Immature natural killer cell (primary cell): ENCODE data around the gene KITLG. TPM values are rescaled to one million over a fixed set of nuclear protein-coding genes. Genes with fewer than 3 reads are reported as not detected.
"Not testable (repeated sequence)": the region's sequence is repeated elsewhere in the genome, so short reads cannot be mapped to it uniquely, and the experiment has no call there.

ENCODE experiments used
- DNase-seq, 3 donors: peaks; one replicate each; pipeline ENCODE4 v3.0.0; 2022; ENCODE audit warnings: mixed read lengths in 1 of 3
- H3K27ac Mint-ChIP-seq, 6 donors: one replicate each; pipeline ENCODE4 v1.8.0; 2020; ENCODE audit warnings: mixed read lengths in 6 of 6, mild to moderate bottlenecking in 5 of 6, inconsistent platforms in 4 of 6, moderate library complexity in 3 of 6
- H3K27me3 Mint-ChIP-seq, 3 donors: one replicate each; pipeline ENCODE4 v1.8.0; 2020 to 2021; ENCODE audit warnings: low read depth in 3 of 3, mild to moderate bottlenecking in 3 of 3, mixed read lengths in 3 of 3, moderate library complexity in 3 of 3, inconsistent platforms in 1 of 3
- H3K36me3 Mint-ChIP-seq, 3 donors: one replicate each; pipeline ENCODE4 v1.8.0; 2020; ENCODE audit warnings: mixed read lengths in 3 of 3, inconsistent platforms in 2 of 3, mild to moderate bottlenecking in 2 of 3
- H3K4me1 Mint-ChIP-seq, 2 donors: one replicate each; pipeline ENCODE4 v1.8.0; 2020; ENCODE audit warnings: inconsistent platforms in 2 of 2, mild to moderate bottlenecking in 2 of 2, mixed read lengths in 2 of 2, moderate library complexity in 1 of 2
- H3K4me3 Mint-ChIP-seq, 5 donors: one replicate each; pipeline ENCODE4 v1.8.0; 2020; ENCODE audit warnings: mild to moderate bottlenecking in 5 of 5, mixed read lengths in 5 of 5, inconsistent platforms in 3 of 5, moderate library complexity in 3 of 5
- H3K9me3 Mint-ChIP-seq, 6 donors: one replicate each; pipeline ENCODE4 v1.8.0; 2020; ENCODE audit warnings: mild to moderate bottlenecking in 6 of 6, mixed read lengths in 6 of 6, inconsistent platforms in 4 of 6, moderate library complexity in 3 of 6
- polyA plus RNA-seq, 3 donors: library from polyadenylated mRNA; unstranded; fragments of 300-500 nt; fragmentation: Illumina TruSeq; gene quantifications; one replicate each; pipeline ENCODE4 v1.2.3, GENCODE V29; 2021

The KITLG gene
- polyA plus RNA-seq, 3 donors from 2014 or later: not detected

DNA sequence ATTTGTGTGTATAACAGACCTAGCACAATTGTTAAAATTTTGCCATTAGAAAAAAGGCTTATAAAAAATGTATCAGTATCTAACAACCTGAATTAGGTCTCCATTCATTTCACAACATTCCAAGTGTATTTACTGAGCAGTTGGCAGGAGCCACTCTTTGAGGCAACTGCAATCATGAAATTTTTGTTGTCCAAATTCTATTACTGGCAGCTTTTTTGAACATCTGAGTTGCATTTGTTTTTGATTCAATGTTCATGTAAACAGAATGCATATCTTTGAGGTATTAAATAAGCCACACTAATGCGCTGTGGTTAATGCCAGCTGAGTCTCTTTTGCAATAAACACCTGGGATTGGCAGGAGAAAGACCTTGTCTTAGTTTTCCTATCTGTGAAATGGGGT lies 8.7 kb downstream of the KITLG start:
- no peaks in the 10 kb centered on the region for H3K9me3 Mint-ChIP-seq
- H3K27ac Mint-ChIP-seq: no peak overlapping the region
- H3K4me1 Mint-ChIP-seq: no peaks in the 10 kb centered on the region
- H3K36me3 Mint-ChIP-seq: no peaks in the 10 kb centered on the region
- no peak for DNase-seq
- no peak overlapping the region for H3K4me3 Mint-ChIP-seq
- H3K27me3 Mint-ChIP-seq: no peaks in the 10 kb centered on the region

DNA sequence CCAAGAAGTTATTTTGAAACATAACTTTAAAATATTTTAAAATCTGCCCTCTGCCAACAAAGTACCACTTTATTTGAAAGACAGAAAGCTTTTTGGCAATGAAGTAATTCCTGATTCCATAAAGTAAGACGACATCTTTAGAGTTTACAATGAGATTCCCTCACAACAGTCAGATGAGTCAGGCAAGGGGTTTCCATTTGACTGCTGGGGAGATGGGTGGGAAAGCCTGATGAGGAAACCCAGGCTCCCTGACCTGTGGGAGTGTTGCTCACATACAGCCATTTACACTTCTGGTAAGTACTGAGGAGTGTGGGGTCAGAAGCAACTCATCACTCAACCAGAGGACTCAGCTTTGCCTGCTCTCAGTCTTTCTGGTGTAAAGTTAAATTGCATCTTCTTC lies 10.2 kb downstream of the KITLG start:
- H3K36me3 Mint-ChIP-seq: no peaks in the 10 kb centered on the region
- no peak overlapping the region for H3K4me3 Mint-ChIP-seq
- no peak for DNase-seq
- H3K27ac Mint-ChIP-seq: no peak overlapping the region
- no peaks in the 10 kb centered on the region for H3K27me3 Mint-ChIP-seq
- H3K4me1 Mint-ChIP-seq: no peaks in the 10 kb centered on the region
- H3K9me3 Mint-ChIP-seq: peaks cover 0 to 3% (median 0%) of the 10 kb centered on the region in 6 donors

- no peaks in the 10 kb centered on the region for H3K27me3 Mint-ChIP-seq
- no peak for DNase-seq
- H3K4me1 Mint-ChIP-seq: no peaks in the 10 kb centered on the region
- no peaks in the 10 kb centered on the region for H3K36me3 Mint-ChIP-seq
- H3K27ac Mint-ChIP-seq: no peak overlapping the region
- no peak overlapping the region for H3K4me3 Mint-ChIP-seq
- peaks cover 0 to 5% (median 0%) of the 10 kb centered on the region in 6 donors for H3K9me3 Mint-ChIP-seq
Measured at GRCh38 chr12:88566430-88566829, 13.8 kb downstream of the KITLG start.

- DNase-seq: no peak
- H3K4me3 Mint-ChIP-seq: no peak overlapping the region
- H3K4me1 Mint-ChIP-seq: no peaks in the 10 kb centered on the region
- peaks cover 0 to 6% (median 0%) of the 10 kb centered on the region in 6 donors for H3K9me3 Mint-ChIP-seq
- no peaks in the 10 kb centered on the region for H3K27me3 Mint-ChIP-seq
- H3K36me3 Mint-ChIP-seq: no peaks in the 10 kb centered on the region
- no peak overlapping the region for H3K27ac Mint-ChIP-seq
Measured at GRCh38 chr12:88562846-88563582, 17.3 kb downstream of the KITLG start.

GRCh38 chr12:88562151-88562550 lies 18.1 kb downstream of the KITLG start:
- no peak overlapping the region for H3K4me3 Mint-ChIP-seq
- no peaks in the 10 kb centered on the region for H3K4me1 Mint-ChIP-seq
- DNase-seq: no peak
- no peaks in the 10 kb centered on the region for H3K36me3 Mint-ChIP-seq
- H3K9me3 Mint-ChIP-seq: peaks cover 0 to 6% (median 0%) of the 10 kb centered on the region in 6 donors
- H3K27me3 Mint-ChIP-seq: no peaks in the 10 kb centered on the region
- no peak overlapping the region for H3K27ac Mint-ChIP-seq

GRCh38 chr12:88559772-88560171 lies 20.5 kb downstream of the KITLG start:
- H3K27ac Mint-ChIP-seq: no peak overlapping the region
- peaks cover 0 to 6% (median 0%) of the 10 kb centered on the region in 6 donors for H3K9me3 Mint-ChIP-seq
- H3K27me3 Mint-ChIP-seq: no peaks in the 10 kb centered on the region
- no peaks in the 10 kb centered on the region for H3K4me1 Mint-ChIP-seq
- H3K36me3 Mint-ChIP-seq: no peaks in the 10 kb centered on the region
- no peak for DNase-seq
- no peak overlapping the region for H3K4me3 Mint-ChIP-seq

DNA sequence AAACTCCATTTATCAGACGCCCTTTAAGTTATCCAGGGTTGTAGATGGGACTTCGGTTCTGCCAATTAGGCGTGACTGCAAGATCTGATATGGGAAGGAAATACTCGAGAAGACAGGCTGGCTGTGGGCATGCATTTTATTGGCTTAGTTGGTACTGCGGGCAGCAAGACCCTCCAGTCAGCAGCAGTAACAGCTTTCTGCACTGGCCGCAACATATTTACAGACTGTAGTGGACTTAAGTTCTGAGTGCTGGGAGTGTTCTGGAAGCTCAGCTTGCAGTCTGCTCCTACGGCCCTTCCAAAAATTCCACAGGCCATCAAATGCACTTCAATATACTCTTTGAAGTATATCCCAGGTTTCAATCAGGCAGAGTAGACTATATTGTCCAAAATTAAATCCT lies 21.1 kb downstream of the KITLG start:
- H3K27me3 Mint-ChIP-seq: no peaks in the 10 kb centered on the region

DNA sequence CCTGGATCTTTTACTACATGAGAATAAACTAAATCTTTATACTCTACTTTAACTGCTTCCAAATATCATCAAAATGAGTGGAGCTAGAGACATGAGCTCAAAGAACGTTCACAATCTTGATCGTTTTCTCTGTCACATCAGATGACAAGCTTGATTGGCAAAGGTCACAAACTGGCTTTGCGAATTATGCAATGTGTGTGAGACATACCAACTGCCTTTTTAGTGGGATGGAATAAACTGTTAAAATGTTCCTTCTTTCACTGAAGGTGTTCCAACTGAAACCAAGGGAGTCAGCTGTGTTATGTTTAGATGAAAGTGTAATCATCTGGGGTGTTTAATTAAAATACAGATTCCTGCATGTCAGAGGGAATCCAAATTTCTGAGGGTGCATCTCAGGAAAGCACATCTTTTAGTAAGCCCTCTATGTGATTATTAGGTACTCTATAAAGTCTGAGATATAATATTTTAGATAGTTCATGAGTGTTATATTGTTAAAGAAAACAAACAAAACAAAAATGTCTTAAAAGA lies 21.9 kb downstream of the KITLG start:
- no peak for DNase-seq
- Mint-ChIP-seq H3K4me3 (no peak overlapping the region), H3K9me3 (peaks cover 0 to 7% (median 0%) of the 10 kb centered on the region in 6 donors), H3K27me3 (no peaks in the 10 kb centered on the region), H3K36me3 (no peaks in the 10 kb centered on the region), H3K4me1 (no peaks in the 10 kb centered on the region), H3K27ac (no peak overlapping the region)

More for the DNA sequence above, 21.1 kb downstream of the KITLG start:
- Mint-ChIP-seq H3K9me3 (peaks cover 0 to 6% (median 0%) of the 10 kb centered on the region in 6 donors), H3K27ac (no peak overlapping the region), H3K4me3 (no peak overlapping the region), H3K4me1 (no peaks in the 10 kb centered on the region), H3K36me3 (no peaks in the 10 kb centered on the region)
- no peak for DNase-seq

DNA sequence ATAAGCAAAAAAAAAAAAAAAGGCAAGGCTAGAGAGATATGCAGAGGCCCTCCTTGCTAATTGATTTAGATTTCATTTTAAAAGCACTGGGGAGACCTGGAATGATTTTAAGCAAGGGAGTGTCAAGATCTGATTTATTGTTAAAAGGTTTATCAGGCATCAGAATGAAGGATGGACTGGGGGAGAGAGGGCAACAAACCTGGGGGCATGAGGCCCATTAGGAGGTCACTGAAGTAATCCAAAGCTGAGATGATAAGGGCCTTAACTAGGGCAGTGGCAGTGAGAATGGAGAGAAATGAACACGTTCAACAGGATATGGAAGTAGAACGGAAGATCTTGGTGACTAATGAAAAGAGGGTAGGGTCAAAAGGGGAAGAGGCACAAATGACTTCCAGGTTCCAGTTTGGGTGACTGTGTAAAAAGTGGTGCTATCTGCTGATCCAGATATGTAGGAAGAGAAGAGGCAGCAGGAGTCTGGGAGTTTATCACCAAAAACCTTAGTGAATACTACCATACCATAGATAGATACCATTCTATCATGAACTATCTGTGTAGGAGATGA lies 24.0 kb downstream of the KITLG start:
- H3K9me3 Mint-ChIP-seq: peaks cover 0 to 6% (median 0%) of the 10 kb centered on the region in 6 donors
- no peaks in the 10 kb centered on the region for H3K36me3 Mint-ChIP-seq
- no peak for DNase-seq
- H3K4me3 Mint-ChIP-seq: no peak overlapping the region
- no peak overlapping the region for H3K27ac Mint-ChIP-seq
- H3K4me1 Mint-ChIP-seq: no peaks in the 10 kb centered on the region
- H3K27me3 Mint-ChIP-seq: no peaks in the 10 kb centered on the region

- Mint-ChIP-seq H3K27ac (no peak overlapping the region), H3K36me3 (no peaks in the 10 kb centered on the region), H3K4me3 (no peak overlapping the region), H3K9me3 (peaks cover 0 to 7% (median 2%) of the 10 kb centered on the region in 6 donors), H3K27me3 (no peaks in the 10 kb centered on the region), H3K4me1 (no peaks in the 10 kb centered on the region)
- no peak for DNase-seq
Measured at GRCh38 chr12:88553941-88554658, 26.2 kb downstream of the KITLG start.

- Mint-ChIP-seq H3K4me3 (no peak overlapping the region), H3K4me1 (no peaks in the 10 kb centered on the region), H3K27me3 (no peaks in the 10 kb centered on the region), H3K9me3 (peaks cover 0 to 7% (median 2%) of the 10 kb centered on the region in 6 donors), H3K36me3 (no peaks in the 10 kb centered on the region), H3K27ac (no peak overlapping the region)
- DNase-seq: no peak
Measured at GRCh38 chr12:88552610-88553079, 27.6 kb downstream of the KITLG start.

- H3K4me3 Mint-ChIP-seq: no peak overlapping the region
- no peaks in the 10 kb centered on the region for H3K27me3 Mint-ChIP-seq
- no peaks in the 10 kb centered on the region for H3K4me1 Mint-ChIP-seq
- no peaks in the 10 kb centered on the region for H3K36me3 Mint-ChIP-seq
- DNase-seq: no peak
- H3K27ac Mint-ChIP-seq: no peak overlapping the region
- H3K9me3 Mint-ChIP-seq: peaks cover 0 to 7% (median 2%) of the 10 kb centered on the region in 6 donors
Measured at GRCh38 chr12:88549929-88550328, 30.3 kb downstream of the KITLG start.

- not testable (repeated sequence) for H3K36me3 Mint-ChIP-seq, H3K27me3 Mint-ChIP-seq, H3K27ac Mint-ChIP-seq, H3K4me3 Mint-ChIP-seq, H3K4me1 Mint-ChIP-seq, H3K9me3 Mint-ChIP-seq, DNase-seq
Measured at GRCh38 chr12:88547949-88548348, 32.3 kb downstream of the KITLG start.

DNA sequence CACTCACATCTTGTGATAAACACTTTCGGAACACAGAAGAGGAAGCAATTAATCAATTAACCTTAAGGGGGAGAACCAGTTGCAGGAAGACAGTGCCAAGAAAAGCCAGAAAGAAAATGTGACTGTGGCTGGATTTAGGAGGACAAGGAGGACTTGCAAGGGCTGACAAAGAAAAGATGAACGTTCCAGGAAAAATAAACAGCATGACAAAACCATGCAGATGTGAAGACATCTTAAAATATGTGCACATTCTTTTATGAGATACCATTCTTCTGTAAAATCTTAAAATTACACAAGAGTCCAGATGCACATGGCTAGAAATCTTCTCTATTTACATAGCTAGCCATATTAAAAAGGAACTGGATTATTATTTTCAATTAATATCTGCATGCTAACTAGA lies 33.4 kb downstream of the KITLG start:
- Mint-ChIP-seq H3K4me3 (no peak overlapping the region), H3K27me3 (peaks cover 0 to 5% (median 0%) of the 10 kb centered on the region in 3 donors), H3K9me3 (peaks cover 0 to 8% (median 4%) of the 10 kb centered on the region in 6 donors), H3K4me1 (no peaks in the 10 kb centered on the region), H3K36me3 (no peaks in the 10 kb centered on the region), H3K27ac (no peak overlapping the region)
- DNase-seq: no peak
